Upper lobe of right lung (tissue), 1 donor: ENCODE results near the gene EIF2D. TPM values are rescaled to one million over a fixed set of nuclear protein-coding genes. Genes with fewer than 3 reads are reported as not detected.
A peak's percentile ranks its signal among the peaks of the same experiment; 100 is the strongest.
"Not testable (repeated sequence)": the region's sequence is repeated elsewhere in the genome, so short reads cannot be mapped to it uniquely, and the experiment has no call there.

ENCODE experiments used
- ATAC-seq: fragments of 200-7000 bp; cut with Tn5 transposase; one replicate; pipeline ENCODE4 v1.9.1; 2020; ENCODE audit warnings: mild to moderate bottlenecking, moderate library complexity
- DNase-seq: peaks from one replicate; pipeline ENCODE4 v3.0.0-alpha.2; 2020
- H3K27ac ChIP-seq: fragments of 200-600 bp; one replicate; pipeline ENCODE4 v1.8.0; 2022
- H3K27me3 ChIP-seq: fragments of 200-600 bp; one replicate; pipeline ENCODE4 v1.8.0; 2022; ENCODE audit warnings: mild to moderate bottlenecking
- H3K36me3 ChIP-seq: fragments of 200-600 bp; one replicate; pipeline ENCODE4 v1.8.0; 2022
- H3K4me1 ChIP-seq: fragments of 200-600 bp; one replicate; pipeline ENCODE4 v1.8.0; 2022
- H3K4me3 ChIP-seq: fragments of 200-600 bp; one replicate; pipeline ENCODE4 v1.8.0; 2022; ENCODE audit warnings: mild to moderate bottlenecking
- H3K9me3 ChIP-seq: fragments of 200-600 bp; one replicate; pipeline ENCODE4 v1.8.0; 2022
- CTCF ChIP-seq: fragments of 200-600 bp; IDR thresholded peaks from one replicate; pipeline ENCODE4 v1.8.0; 2022; ENCODE audit warnings: antibody characterized with exemption
- intact Hi-C: fragments of 100-400 bp; cut with DNase I; formaldehyde crosslinking; loops from one replicate; pipeline ENCODE4 v1.11.0; 2022
- total RNA-seq: library from RNA; stranded (reverse); fragmentation: NEBNext Ultra II Directional; extraction: Animal tissue kit (Norgen Biotek cat#: 25700); gene quantifications from one replicate; pipeline ENCODE4 v1.2.1, GENCODE V29; 2021
- donor health status: DM: no; HTN: yes; CAD: no; lungs with severe emphysema.

EIF2D gene
- total RNA-seq, 1 donor from 2014 or later, result 49.8 TPM

- Histone ChIP-seq H3K36me3 (peaks cover 57% of the 10 kb centered on the region), H3K4me3 (no peak overlapping the region), H3K27me3 (no peaks in the 10 kb centered on the region), H3K27ac (no peak overlapping the region), H3K4me1 (peaks cover 51% of the 10 kb centered on the region), H3K9me3 (no peaks in the 10 kb centered on the region)
- intact Hi-C loops, result loop anchor here (5.0 to 10.0 kb wide), 2 partner anchors 37 to 89 kb away; no protein-coding TSS in a partner anchor
- ATAC-seq (peak; percentile 74), DNase-seq (peak; percentile 82)
- peak; percentile 88 for TF ChIP-seq CTCF
Measured at GRCh38 chr1:206583707-206584648, 28.3 kb downstream of the EIF2D start.

- H3K27ac ChIP-seq, result no peak overlapping the region
- no peaks in the 10 kb centered on the region for H3K27me3 ChIP-seq
- peaks cover 51% of the 10 kb centered on the region for H3K4me1 ChIP-seq
- no peak overlapping the region for H3K4me3 ChIP-seq
- ATAC-seq (peak; percentile 1), DNase-seq (no peak)
- TF ChIP-seq CTCF, result no peak
- intact Hi-C loops, result loop anchor here (5.0 to 10.0 kb wide), 2 partner anchors 36 to 88 kb away; no protein-coding TSS in a partner anchor
- no peaks in the 10 kb centered on the region for H3K9me3 ChIP-seq
- H3K36me3 ChIP-seq, result peaks cover 48% of the 10 kb centered on the region
Measured at GRCh38 chr1:206582971-206583706, 29.1 kb downstream of the EIF2D start.

GRCh38 chr1:206582537-206582936, 29.7 kb downstream of the EIF2D start:
- H3K9me3 ChIP-seq, result no peaks in the 10 kb centered on the region
- ATAC-seq, result no peak
- no peak overlapping the region for H3K27ac ChIP-seq
- intact Hi-C loops, result loop anchor here (5.0 to 10.0 kb wide), 2 partner anchors 35 to 88 kb away; no protein-coding TSS in a partner anchor
- no peak for TF ChIP-seq CTCF
- H3K27me3 ChIP-seq, result no peaks in the 10 kb centered on the region
- no peak overlapping the region for H3K4me3 ChIP-seq
- peaks cover 42% of the 10 kb centered on the region for H3K36me3 ChIP-seq
- DNase-seq, result no peak
- H3K4me1 ChIP-seq, result peaks cover 54% of the 10 kb centered on the region

GRCh38 chr1:206581571-206581981, 30.7 kb downstream of the EIF2D start:
- Histone ChIP-seq H3K36me3 (peaks cover 33% of the 10 kb centered on the region), H3K27me3 (no peaks in the 10 kb centered on the region), H3K4me1 (peaks cover 64% of the 10 kb centered on the region), H3K4me3 (no peak overlapping the region), H3K27ac (peak overlapping the region; percentile 14), H3K9me3 (no peaks in the 10 kb centered on the region)
- peak; percentile 77 for DNase-seq
- intact Hi-C loops, result loop anchor here (5.0 to 10.0 kb wide), 2 partner anchors 34 to 87 kb away; no protein-coding TSS in a partner anchor
- no peak for TF ChIP-seq CTCF
- peak; percentile 65 for ATAC-seq

- H3K9me3 ChIP-seq, H3K27me3 ChIP-seq, DNase-seq, H3K4me3 ChIP-seq, ATAC-seq: not testable (repeated sequence)
- intact Hi-C loops, result loop anchor here (5.0 to 10.0 kb wide), 2 partner anchors 34 to 86 kb away; no protein-coding TSS in a partner anchor
- Histone ChIP-seq H3K36me3 (peaks cover 28% of the 10 kb centered on the region), H3K27ac (peak overlapping the region; percentile 73), H3K4me1 (peaks cover 68% of the 10 kb centered on the region)
Measured at GRCh38 chr1:206581114-206581497, 31.2 kb downstream of the EIF2D start.
